Immature natural killer cell (primary cell): ENCODE measurements around the gene TLK1. TPM values are rescaled to one million over a fixed set of nuclear protein-coding genes. Genes with fewer than 3 reads are reported as not detected.
A peak's percentile ranks its signal among the peaks of the same experiment; 100 is the strongest.
"Not testable (repeated sequence)": the region's sequence is repeated elsewhere in the genome, so short reads cannot be mapped to it uniquely, and the experiment has no call there.

Source experiments
- DNase-seq, 3 donors: peaks; one replicate each; pipeline ENCODE4 v3.0.0; 2022; ENCODE audit warnings: mixed read lengths in 1 of 3
- H3K27ac Mint-ChIP-seq, 6 donors: one replicate each; pipeline ENCODE4 v1.8.0; 2020; ENCODE audit warnings: mixed read lengths in 6 of 6, mild to moderate bottlenecking in 5 of 6, inconsistent platforms in 4 of 6, moderate library complexity in 3 of 6
- H3K27me3 Mint-ChIP-seq, 3 donors: one replicate each; pipeline ENCODE4 v1.8.0; 2020 to 2021; ENCODE audit warnings: low read depth in 3 of 3, mild to moderate bottlenecking in 3 of 3, mixed read lengths in 3 of 3, moderate library complexity in 3 of 3, inconsistent platforms in 1 of 3
- H3K36me3 Mint-ChIP-seq, 3 donors: one replicate each; pipeline ENCODE4 v1.8.0; 2020; ENCODE audit warnings: mixed read lengths in 3 of 3, inconsistent platforms in 2 of 3, mild to moderate bottlenecking in 2 of 3
- H3K4me1 Mint-ChIP-seq, 2 donors: one replicate each; pipeline ENCODE4 v1.8.0; 2020; ENCODE audit warnings: inconsistent platforms in 2 of 2, mild to moderate bottlenecking in 2 of 2, mixed read lengths in 2 of 2, moderate library complexity in 1 of 2
- H3K4me3 Mint-ChIP-seq, 5 donors: one replicate each; pipeline ENCODE4 v1.8.0; 2020; ENCODE audit warnings: mild to moderate bottlenecking in 5 of 5, mixed read lengths in 5 of 5, inconsistent platforms in 3 of 5, moderate library complexity in 3 of 5
- H3K9me3 Mint-ChIP-seq, 6 donors: one replicate each; pipeline ENCODE4 v1.8.0; 2020; ENCODE audit warnings: mild to moderate bottlenecking in 6 of 6, mixed read lengths in 6 of 6, inconsistent platforms in 4 of 6, moderate library complexity in 3 of 6
- polyA plus RNA-seq, 3 donors: library from polyadenylated mRNA; unstranded; fragments of 300-500 nt; fragmentation: Illumina TruSeq; gene quantifications; one replicate each; pipeline ENCODE4 v1.2.3, GENCODE V29; 2021

The TLK1 gene
- polyA plus RNA-seq, 3 donors from 2014 or later = 6.9 to 53.1 (median 26.2) TPM

DNA sequence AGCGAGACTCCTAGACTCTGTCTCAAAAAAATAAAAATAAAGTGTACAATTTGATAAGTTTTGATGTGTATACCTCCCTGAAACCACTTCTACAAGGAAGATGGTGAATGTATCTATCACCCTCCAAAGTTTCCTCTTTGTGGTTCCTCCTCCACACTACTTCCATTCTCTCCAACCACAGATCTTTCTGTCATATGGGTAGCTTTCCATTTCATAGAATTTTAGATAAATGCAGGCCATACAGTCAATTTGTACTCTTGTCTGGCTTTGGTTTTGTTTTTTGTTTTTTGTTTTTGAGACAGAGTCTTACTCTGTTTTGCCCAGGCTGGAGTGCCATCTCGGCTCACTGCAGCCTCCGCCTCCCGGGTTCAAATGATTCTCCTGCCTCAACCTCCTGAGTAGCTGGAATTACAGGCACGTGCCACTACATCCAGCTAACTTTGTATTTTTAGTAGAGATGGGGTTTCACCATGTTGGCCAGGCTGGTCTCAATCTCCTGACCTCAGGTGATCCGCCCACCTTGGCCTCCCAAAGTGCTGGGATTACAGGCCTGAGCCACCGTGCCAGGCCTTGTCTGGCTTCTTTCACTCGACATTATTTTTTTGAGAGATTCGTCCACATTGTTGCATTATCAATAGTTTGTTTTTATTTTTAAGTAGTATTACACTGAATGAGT, 2.0 kb upstream of the TLK1 start:
- peaks cover 27 to 31% of the 10 kb centered on the region in 2 donors for H3K4me1 Mint-ChIP-seq
- H3K36me3 Mint-ChIP-seq, H3K9me3 Mint-ChIP-seq, DNase-seq: not testable (repeated sequence)
- H3K4me3 Mint-ChIP-seq = peak overlapping the region; percentile 36 to 93 (median 89)
- H3K27me3 Mint-ChIP-seq = peaks cover 4 to 19% (median 7%) of the 10 kb centered on the region in 3 donors
- peak overlapping the region in 3 of 6 donors; percentile 15 to 75 (median 59) for H3K27ac Mint-ChIP-seq

DNA sequence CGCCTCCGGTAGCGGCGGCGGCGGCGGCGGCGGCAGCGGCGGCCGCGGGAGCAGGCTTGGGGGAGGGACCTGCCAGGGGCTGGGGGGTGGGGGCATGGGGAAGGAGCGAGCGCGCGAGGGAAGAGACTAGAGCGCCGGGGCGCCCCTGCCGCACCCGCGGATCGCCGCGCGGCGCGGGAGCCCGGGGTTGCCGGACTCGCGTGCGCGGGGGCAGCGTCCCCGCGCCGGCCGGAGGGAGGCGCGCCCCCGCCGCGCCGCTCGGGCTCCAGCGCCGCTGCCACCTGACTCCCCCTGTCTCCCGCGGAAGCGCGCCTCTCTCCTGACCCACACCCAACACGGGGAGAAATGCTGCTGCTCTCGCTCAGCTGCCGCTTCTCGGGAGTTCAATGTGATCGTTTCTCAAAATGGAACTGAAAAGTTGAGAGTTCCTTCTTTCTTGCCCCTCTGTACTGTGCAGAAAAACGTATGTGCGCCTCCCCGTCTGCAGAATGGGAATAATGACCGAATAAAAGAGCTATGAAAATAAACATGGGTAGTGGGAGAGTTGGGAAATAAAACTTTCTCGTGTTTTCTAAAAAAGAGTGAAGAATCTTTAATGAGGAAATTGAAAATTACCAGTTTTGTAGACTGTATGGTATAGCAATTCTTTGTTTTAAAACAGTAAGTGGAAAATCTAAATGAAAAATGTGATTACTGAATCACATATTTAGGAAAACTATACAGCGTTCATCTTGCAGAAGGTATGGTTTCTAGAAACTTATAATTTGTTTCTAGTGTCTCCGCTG, 455 bp upstream of the TLK1 start:
- H3K4me1 Mint-ChIP-seq = peaks cover 36 to 45% of the 10 kb centered on the region in 2 donors
- peak overlapping the region; percentile 85 to 93 (median 86) for H3K27ac Mint-ChIP-seq
- no peaks in the 10 kb centered on the region for H3K36me3 Mint-ChIP-seq
- H3K9me3 Mint-ChIP-seq = no peaks in the 10 kb centered on the region
- H3K27me3 Mint-ChIP-seq = peaks cover 4 to 17% (median 7%) of the 10 kb centered on the region in 3 donors
- H3K4me3 Mint-ChIP-seq = peak overlapping the region; percentile 89 to 95 (median 91)
- DNase-seq = peak; percentile 56 to 67 (median 63)

DNA sequence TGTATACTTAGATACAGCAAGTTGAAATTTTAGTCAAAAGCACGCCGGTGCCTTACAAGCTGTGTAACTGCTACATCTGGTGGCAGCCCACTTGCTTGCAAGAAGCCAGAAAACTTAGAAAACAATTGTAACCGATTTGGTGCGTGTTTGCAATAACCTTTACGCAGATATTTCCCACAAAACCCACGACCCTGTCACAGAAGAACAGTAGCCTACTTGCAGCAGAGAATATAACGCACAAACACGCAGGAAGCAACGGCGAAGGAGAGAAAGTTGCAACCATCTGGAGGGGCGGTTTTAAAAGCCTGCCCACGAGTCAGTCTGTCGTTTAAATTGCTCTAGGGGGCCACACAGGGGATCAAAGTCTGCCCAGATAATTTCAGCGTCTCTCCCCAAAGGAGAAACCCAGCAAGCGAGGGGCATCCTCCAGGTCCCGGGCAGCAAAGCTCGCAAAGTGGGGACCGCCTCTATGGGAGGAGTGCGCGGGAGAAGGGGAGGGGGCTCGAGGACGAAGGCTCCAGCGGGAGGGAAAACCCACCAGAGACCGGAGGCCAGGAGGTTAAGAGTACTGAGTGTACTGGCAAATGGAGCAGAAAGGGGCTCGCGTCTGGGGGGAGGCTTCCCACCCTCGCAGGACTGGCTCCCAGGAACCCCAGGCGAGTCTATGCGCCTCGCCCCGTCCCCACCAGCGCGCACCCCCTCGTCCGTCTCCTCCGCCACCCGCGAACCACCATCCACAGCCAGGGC, 1.1 kb downstream of the TLK1 start:
- H3K36me3 Mint-ChIP-seq = no peaks in the 10 kb centered on the region
- H3K27ac Mint-ChIP-seq = peak overlapping the region; percentile 85 to 96 (median 92)
- peaks cover 4 to 17% (median 7%) of the 10 kb centered on the region in 3 donors for H3K27me3 Mint-ChIP-seq
- H3K4me1 Mint-ChIP-seq = peaks cover 44 to 61% of the 10 kb centered on the region in 2 donors
- peak; percentile 64 to 72 (median 70) for DNase-seq
- peak overlapping the region; percentile 90 to 96 (median 94) for H3K4me3 Mint-ChIP-seq
- H3K9me3 Mint-ChIP-seq = no peaks in the 10 kb centered on the region

DNA sequence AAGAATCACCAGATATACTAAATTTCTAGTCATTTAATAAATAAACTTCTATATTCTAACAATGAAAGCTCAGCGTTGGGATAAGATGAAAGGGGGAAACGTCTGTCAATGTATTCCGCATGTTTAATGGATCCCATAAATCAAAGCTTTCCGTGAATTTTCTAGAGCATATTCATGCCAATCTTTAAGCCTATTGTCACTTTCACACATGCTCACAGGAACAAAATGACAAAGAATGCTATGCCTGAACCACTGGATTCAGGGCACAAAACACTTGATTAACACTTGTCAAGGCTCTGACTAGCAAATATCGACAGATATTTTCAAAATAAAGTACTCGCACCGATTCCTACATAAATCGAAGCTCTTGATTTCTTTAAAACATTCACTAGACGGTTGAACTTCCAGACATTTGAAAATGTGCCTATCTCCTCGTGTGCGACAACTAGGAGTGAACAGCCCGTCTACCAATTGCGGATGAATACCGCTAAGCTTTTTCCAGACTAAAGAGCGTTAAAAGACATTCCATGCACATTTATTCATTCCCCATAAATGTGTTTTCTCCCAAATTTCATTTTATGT, 1.8 kb downstream of the TLK1 start:
- no peak for DNase-seq
- peaks cover 48 to 68% of the 10 kb centered on the region in 2 donors for H3K4me1 Mint-ChIP-seq
- peak overlapping the region; percentile 90 to 96 (median 94) for H3K4me3 Mint-ChIP-seq
- H3K27ac Mint-ChIP-seq = peak overlapping the region; percentile 85 to 96 (median 92)
- H3K27me3 Mint-ChIP-seq = peaks cover 4 to 17% (median 7%) of the 10 kb centered on the region in 3 donors
- H3K36me3 Mint-ChIP-seq = no peaks in the 10 kb centered on the region
- H3K9me3 Mint-ChIP-seq = no peaks in the 10 kb centered on the region

DNA sequence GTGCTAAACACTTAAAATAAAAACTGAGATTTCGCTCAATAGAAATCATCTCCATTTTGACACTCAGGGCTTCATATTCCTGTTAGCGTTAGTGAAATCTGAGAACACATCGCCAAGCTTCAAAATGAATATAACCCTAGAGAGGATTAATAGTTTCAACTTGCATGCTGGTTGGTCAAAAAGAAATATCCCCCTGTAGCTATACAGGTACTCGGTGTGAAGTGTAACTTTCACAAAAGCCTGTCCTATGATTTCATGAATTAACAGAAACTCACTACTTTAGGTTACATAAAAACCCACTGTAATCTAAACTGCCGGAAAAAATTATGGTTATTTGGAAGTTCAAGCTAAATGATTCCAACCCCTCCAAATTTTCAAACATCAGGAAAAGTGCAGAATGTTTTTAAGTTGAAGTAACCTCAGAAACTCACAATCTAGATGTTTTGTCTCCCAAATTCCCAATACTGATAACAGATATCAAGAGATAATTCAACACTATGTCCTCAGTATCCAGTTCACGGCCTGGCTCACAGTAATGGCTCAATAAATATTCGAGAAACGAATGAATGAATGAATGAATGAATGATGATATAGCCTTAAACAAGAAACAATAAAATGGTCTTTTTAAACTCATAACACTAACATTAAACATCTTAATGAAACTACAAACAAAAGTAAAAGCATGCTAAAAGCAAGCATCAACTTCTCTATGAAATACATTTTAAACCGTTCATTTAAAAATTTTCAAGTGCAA, 2.5 kb downstream of the TLK1 start:
- Mint-ChIP-seq H3K4me3 (peak overlapping the region; percentile 90 to 96 (median 94)), H3K4me1 (peaks cover 51 to 73% of the 10 kb centered on the region in 2 donors), H3K9me3 (no peaks in the 10 kb centered on the region), H3K36me3 (no peaks in the 10 kb centered on the region), H3K27ac (peak overlapping the region in 3 of 6 donors; percentile 82 to 96 (median 85)), H3K27me3 (peaks cover 4 to 17% (median 7%) of the 10 kb centered on the region in 3 donors)
- no peak for DNase-seq

DNA sequence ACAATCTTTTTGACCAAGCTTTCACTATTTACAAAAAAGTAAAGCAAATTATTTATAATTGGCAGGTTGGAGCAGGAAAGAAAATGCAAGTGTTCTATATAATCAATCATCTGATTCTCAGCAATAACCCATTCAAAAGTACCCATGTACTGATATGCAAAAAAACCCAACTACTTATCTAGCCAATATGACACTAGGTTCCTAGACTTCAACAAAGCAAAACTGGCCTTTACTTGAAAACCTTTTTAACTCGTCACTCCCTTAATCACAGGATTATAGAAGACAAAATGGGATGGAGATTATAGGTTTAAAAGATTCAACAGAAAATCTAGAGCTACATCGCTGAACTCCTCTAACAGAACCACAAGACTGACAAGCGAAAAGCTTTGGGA, 3.6 kb downstream of the TLK1 start:
- Mint-ChIP-seq H3K9me3 (no peaks in the 10 kb centered on the region), H3K4me3 (peak overlapping the region in 1 of 5 donors; percentile 5), H3K27me3 (peaks cover 4 to 15% (median 7%) of the 10 kb centered on the region in 3 donors), H3K4me1 (peaks cover 55 to 84% of the 10 kb centered on the region in 2 donors), H3K27ac (no peak overlapping the region), H3K36me3 (no peaks in the 10 kb centered on the region)
- DNase-seq = no peak

DNA sequence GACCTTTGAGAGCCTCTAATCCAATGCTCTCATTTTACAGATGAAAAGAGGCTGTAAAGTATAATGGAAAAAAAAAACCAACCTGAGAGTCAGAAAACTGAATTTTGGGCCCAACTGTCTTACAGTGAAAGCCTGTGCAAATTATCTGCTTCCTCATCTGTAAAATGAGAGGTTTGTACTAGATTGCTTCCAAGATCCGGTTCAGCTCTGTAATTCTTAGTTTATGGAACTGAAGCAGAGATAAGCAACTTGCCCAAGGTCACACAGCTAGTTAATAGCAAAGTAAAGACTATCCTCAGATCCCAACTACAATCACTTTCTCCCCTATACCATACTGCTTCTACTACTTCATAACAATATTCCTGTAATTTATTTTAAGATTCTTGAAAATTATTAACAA, 6.3 kb downstream of the TLK1 start:
- no peak for DNase-seq
- H3K27ac Mint-ChIP-seq = peak overlapping the region in 1 of 6 donors; percentile 30
- no peak overlapping the region for H3K4me3 Mint-ChIP-seq
- H3K27me3 Mint-ChIP-seq = peaks cover 1 to 2% (median 1%) of the 10 kb centered on the region in 3 donors
- peaks cover 61 to 92% of the 10 kb centered on the region in 2 donors for H3K4me1 Mint-ChIP-seq
- H3K9me3 Mint-ChIP-seq = no peaks in the 10 kb centered on the region
- no peaks in the 10 kb centered on the region for H3K36me3 Mint-ChIP-seq

DNA sequence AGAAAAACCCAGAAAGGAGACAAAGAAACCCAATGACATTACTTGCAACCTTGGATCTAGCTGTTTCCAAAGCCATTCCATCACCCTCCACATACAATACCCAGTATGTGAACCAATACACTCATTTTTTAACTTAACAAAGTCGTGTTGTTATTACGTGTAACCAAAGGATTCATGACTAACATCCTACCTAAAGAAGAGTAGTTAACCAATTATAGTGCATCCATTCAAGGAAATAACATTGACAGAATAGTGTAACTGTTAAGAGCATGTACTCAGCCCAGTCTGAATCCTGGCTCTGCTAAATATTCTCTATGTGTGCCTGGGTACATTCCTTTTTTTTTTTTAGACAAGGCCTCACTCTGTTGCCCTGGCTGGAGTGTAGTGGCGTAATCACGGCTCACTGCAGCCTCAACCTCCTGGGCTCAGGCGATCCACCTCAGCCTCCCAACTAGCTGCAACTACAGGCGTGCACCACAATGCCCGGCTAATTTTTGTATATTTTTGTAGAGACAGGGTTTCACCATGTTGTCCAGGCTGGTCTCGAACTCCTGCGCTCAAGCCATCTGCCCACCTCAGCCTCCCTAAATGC, 9.9 kb downstream of the TLK1 start:
- Mint-ChIP-seq H3K36me3 (no peaks in the 10 kb centered on the region), H3K4me3 (no peak overlapping the region), H3K27ac (peak overlapping the region in 1 of 6 donors; percentile 27), H3K9me3 (no peaks in the 10 kb centered on the region), H3K4me1 (peaks cover 53 to 88% of the 10 kb centered on the region in 2 donors), H3K27me3 (peaks cover 0 to 2% (median 0%) of the 10 kb centered on the region in 3 donors)
- DNase-seq = no peak

DNA sequence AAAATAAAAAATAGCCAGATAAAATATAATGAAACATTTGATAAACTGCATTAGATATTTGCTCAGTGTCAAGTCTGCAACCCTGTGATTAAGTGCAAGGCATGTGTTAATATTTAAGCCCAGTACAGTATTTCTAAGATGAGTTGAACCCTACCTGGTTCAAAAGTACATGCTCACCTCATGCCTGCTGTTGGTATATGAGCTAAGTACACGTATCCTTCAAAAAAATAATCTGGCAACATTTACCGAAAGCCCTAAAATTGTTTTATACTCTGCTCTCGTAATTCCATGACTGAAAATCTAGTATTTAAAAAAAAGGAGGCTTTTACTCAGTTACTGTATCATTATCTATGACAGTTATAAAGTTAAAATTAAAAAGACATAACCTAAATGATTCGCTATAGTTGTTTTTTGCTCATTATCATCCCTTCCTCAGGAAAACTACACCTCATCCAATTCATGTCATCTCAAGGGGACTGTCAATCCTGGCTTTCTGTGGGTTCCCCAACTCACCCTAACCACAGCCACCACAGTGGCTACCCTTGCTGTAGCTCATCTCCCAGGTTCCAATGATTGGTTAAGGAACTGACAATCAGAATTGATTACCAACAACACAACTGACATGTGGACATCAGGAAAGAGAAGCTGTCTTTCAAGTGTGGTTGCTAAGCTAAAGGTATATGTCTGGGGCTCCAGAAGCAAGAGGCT, 10.6 kb downstream of the TLK1 start:
- peaks cover 54 to 88% of the 10 kb centered on the region in 2 donors for H3K4me1 Mint-ChIP-seq
- no peaks in the 10 kb centered on the region for H3K36me3 Mint-ChIP-seq
- H3K4me3 Mint-ChIP-seq = no peak overlapping the region
- H3K27ac Mint-ChIP-seq = peak overlapping the region in 1 of 6 donors; percentile 27
- peaks cover 0 to 2% (median 0%) of the 10 kb centered on the region in 3 donors for H3K27me3 Mint-ChIP-seq
- no peaks in the 10 kb centered on the region for H3K9me3 Mint-ChIP-seq
- DNase-seq = no peak

DNA sequence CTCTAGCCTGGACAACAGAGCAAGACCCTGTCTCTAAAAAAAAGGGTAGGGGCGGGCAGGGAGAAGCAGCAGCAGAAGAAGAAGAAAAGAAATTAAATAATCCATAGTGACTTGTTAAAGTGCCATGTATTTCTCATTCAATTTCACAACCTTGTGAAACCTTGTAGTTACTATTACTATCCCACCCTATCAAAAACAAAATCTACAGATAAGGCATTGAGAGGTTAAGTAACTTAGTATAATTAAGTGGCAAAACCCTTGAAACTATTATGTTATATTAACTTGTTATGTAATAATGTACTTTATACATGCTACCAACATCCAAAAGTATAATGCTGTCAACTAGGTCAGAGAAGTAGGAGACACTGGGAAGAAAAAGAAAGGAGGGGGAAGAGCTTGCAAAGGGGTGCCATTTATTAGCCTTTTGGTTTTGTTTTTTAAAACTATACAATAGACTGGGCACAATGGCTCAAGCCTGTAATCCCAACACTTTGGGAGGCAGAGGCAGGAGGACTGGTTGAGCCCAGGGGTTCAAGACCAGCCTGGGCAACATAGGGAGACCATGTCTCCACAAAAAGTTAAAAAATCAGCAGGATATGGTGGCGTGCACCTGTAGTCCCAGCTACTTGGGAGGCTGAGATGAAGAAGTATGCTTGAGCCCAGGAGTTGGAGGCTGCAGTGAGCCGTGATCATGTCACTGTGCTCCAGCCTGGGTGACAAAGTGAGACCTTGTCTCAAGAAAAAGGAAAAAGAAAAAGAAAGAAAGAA, 11.3 kb downstream of the TLK1 start:
- no peaks in the 10 kb centered on the region for H3K9me3 Mint-ChIP-seq
- DNase-seq = no peak
- H3K27ac Mint-ChIP-seq = peak overlapping the region in 2 of 6 donors; percentile 27 to 45
- no peak overlapping the region for H3K4me3 Mint-ChIP-seq
- H3K36me3 Mint-ChIP-seq = no peaks in the 10 kb centered on the region
- peaks cover 0 to 2% (median 0%) of the 10 kb centered on the region in 3 donors for H3K27me3 Mint-ChIP-seq
- H3K4me1 Mint-ChIP-seq = peaks cover 59 to 88% of the 10 kb centered on the region in 2 donors

DNA sequence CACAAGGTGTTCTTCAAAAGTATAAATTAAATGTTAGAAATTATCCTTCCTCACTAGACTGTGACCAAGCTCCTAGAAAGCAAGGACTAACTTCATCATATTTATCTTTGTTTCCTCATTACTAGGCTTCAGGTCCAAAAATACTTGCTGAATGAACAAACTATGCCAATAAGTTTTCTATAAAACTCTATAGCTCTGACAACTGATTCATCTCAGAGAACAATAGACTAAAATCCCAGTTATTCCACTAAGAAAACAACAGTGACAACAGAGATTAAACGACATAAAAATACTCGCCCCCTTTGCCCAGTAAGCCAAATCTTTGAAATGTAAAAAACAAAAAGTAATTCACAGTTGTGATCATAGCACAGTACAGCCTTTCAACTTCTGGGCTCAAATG, 13.6 kb downstream of the TLK1 start:
- H3K27ac Mint-ChIP-seq = peak overlapping the region in 5 of 6 donors; percentile 0 to 82 (median 29)
- peaks cover 69 to 89% of the 10 kb centered on the region in 2 donors for H3K4me1 Mint-ChIP-seq
- no peak overlapping the region for H3K4me3 Mint-ChIP-seq
- no peak for DNase-seq
- H3K36me3 Mint-ChIP-seq = no peaks in the 10 kb centered on the region
- no peaks in the 10 kb centered on the region for H3K9me3 Mint-ChIP-seq
- peaks cover 0 to 2% (median 0%) of the 10 kb centered on the region in 3 donors for H3K27me3 Mint-ChIP-seq
